GM12864 (cell line): ENCODE data around the gene TCEA3.

ENCODE experiments used
- DNase-seq: peaks from one replicate; pipeline ENCODE4 v3.0.0-alpha.2; 2011; ENCODE audit warnings: low read depth
- H3K4me3 ChIP-seq: 2 replicates; pipeline ENCODE4 v1.5.1; 2011; ENCODE audit warnings: mild to moderate bottlenecking, low read depth, low read length, control low read depth
- CTCF ChIP-seq: IDR thresholded peaks from 2 replicates; pipeline ENCODE4 v1.5.1; 2011; ENCODE audit warnings: low read depth, mild to moderate bottlenecking, moderate library complexity, low read length, control low read depth, inconsistent platforms; ENCODE audit errors: missing control alignments

Gene TCEA3

GRCh38 chr1:23408797-23409290 lies 15.7 kb downstream of the TCEA3 start:
- DNase-seq, result no peak
- no peak for TF ChIP-seq CTCF
- no peak overlapping the region for H3K4me3 ChIP-seq

GRCh38 chr1:23407016-23407630 lies 17.4 kb downstream of the TCEA3 start:
- H3K4me3 ChIP-seq, result no peak overlapping the region
- no peak for TF ChIP-seq CTCF
- DNase-seq, result no peak

GRCh38 chr1:23405946-23406345 lies 18.6 kb downstream of the TCEA3 start:
- no peak overlapping the region for H3K4me3 ChIP-seq
- TF ChIP-seq CTCF, result no peak
- DNase-seq, result no peak

- no peak overlapping the region for H3K4me3 ChIP-seq
- TF ChIP-seq CTCF, result peak; percentile 97
Observed at GRCh38 chr1:23403735-23404486, 20.6 kb downstream of the TCEA3 start.

GRCh38 chr1:23403355-23403734 lies 21.2 kb downstream of the TCEA3 start:
- no peak for DNase-seq
- TF ChIP-seq CTCF, result no peak
- no peak overlapping the region for H3K4me3 ChIP-seq

More at GRCh38 chr1:23403735-23404486, 20.6 kb downstream of the TCEA3 start:
- DNase-seq, result peak; percentile 21

GRCh38 chr1:23403038-23403336 lies 21.6 kb downstream of the TCEA3 start:
- DNase-seq, result no peak
- no peak overlapping the region for H3K4me3 ChIP-seq
- TF ChIP-seq CTCF, result no peak
